Inferior parietal cortex (tissue), 1 donor: ENCODE results near the gene PLXDC1.

Experiments used
- DNase-seq: peaks from one replicate; pipeline ENCODE4 v3.0.0-alpha.2; 2016; ENCODE audit errors: extremely low spot score

Gene PLXDC1

DNA sequence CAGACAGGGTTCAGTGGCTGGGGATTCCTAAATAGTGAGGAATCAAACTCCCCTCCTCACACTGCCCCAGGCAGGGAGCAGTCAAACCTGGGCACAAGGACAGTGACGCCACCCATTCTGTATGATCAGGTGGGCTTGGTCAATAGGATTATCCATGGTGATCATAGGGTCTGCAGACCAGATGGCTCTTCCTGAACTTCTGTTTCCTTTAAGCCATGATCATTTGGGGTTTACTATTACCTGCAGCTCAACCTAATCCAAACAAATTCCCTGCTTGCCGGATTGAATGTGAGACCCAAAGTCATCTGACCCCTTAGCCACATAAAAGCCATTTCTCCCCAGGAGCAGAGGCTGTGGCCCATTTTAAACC is 54.3 kb downstream of the PLXDC1 start:
- DNase-seq, result no peak

DNA sequence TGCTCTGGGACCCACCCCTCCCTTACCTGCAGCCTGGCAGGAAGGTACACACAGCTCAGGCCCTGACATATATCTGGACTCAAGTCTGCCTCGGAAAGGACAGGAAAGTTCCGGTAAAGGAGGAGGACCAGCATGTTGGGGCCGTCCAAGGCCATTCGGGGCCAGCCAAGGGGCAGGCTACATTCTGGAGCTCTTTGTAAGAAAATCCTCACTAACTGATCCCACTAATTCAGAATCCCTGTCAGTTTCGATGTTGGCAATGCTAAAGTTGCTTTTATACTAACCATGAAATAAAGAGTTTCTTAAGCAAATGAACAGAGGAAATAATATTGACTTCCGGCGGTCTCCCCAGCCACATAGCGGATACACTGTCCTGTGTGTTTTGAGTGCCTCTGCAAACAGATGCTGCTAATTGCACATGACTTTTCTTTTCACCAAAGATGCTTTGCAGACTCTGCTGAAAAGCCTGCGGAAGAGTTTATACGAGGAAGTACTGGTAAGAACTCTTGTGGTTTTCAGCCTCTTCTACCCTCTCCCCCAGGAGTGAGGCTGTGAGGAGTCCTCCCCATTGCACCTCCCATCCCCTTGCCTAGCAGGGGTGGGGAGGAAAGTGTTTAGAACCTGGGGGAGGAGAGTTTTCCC is 54.8 kb downstream of the PLXDC1 start:
- DNase-seq, result no peak

DNA sequence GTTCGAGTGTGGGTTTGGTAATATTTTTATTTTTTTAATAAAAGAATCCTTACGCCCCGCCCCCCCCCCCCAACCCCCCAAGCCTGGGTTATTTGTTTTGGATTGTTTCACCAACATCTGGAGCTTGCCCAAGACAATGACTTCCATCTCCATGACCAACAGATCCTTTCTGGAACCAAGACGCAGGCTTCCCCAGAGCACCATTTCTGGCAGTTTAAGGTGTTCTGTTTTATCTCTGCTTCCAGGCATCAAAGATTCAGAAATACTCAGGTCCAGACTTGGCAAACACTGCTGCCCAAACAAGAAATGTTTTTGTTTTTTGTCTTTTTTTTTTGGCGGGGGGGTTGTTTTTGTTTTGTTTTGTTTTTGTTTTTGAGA is 56.1 kb downstream of the PLXDC1 start:
- DNase-seq, result no peak

DNA sequence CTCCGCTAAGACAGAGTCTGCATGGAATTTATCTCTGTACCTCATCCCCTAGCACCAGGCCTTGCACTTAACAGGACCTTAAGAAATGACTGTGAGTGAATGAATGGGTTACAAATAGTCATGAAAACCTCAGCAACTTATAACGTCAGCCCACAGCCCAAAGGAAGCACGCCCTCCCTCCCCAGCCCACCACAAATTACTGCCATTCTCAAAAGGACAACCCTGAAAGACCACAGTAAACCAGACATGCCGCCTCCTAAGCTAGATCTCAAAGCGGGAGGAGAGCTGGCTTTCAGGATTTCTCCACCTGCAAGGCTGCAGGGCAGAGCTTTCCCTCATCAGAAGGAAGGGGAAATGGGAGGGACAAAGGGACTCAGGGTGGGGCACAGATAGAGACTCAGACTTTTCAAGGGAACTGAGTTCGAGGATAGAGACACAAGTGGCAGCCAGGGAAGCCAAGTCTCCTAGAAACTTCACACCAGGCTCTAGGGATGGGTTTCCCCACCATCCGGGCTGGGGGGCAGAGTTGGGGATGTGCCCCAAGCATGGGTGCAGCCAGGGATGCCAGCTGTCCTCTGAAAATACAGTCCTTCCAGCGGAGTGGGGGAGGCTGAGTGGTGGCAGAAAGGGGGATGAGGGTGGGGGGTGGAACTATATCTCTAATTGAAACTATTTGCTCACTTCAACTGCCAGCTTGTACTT is 56.7 kb downstream of the PLXDC1 start:
- DNase-seq, result no peak

DNA sequence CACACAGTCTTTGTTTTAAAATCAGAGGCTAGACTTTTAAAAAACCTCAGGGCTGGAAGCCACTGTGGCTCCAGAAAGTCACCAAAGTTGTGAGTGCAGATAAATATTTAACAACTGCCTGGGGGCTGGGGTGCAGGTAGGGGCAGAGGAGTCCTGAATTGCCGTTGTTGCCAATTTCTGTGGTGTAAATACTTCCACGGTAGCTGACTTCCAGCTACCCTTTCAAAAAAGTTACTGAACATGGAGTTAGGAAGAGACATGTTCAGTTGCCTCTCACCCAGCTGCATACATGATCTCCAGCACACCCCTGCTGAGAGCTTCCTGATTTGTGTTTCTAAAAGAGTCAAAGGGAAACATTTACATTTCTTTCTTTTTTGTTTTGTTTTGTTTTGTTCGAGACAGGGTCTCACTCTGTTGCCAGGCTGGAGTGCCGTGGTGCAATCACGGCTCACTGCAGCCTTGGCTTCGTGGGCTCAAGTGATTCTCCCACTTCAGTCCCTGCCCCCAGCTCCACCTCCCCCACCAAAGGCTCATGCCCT is 58.7 kb downstream of the PLXDC1 start:
- DNase-seq, result no peak

DNA sequence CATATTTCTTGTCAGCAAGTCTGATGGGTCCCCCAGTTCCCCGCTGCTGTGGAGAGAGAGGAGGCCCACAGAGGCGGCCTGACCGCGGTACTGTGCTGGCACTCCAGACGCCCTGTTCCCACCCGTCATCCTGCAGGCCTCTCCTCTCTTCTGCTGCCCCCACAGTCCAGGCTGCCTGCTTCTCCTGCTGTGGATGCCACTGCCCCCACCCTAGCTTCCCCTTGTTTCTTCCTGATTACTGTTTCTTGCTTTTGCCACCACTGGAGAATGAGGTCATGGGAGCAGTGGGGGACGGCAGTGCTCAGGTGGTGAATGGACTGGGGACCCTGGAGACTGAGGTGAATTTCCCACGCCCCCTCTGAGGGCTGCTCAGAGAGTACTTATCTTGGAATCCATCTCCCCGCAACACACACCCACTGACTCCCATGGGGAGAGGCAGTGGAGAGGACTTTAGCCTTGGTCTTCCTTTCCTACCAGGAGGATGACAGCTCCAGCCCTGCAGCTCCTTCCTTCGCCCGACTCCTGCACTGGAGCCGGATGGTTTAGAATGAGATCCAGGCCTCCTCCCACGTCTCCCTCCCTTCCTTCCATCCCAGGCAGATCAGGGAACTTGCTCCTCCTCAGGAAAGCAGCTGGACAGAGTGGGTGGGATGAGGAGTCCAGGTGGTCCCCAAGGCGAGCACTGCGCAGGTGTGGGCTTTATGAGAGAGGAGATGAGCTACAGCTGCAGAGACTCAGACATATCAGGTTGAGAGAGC is 60.4 kb downstream of the PLXDC1 start:
- no peak for DNase-seq

DNA sequence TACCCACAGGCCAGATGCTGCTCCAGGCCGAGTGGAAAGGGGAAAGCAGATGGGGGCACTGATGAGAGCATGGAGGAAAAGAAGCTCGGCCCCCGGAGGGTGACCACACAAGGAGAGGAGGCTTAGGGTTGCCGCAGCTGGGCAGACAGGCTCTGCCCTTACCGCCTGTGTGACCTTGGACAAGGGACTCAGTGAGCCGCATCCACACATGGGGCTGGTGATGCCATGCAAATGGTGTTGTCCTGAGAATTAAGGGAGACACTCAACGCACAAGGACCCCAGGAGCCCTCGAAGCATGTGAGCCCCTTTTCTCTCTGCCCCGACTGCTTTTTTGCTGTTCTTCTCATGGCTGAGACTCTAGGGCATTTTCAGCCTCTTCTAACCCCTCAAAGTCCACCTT is 61.0 kb downstream of the PLXDC1 start:
- no peak for DNase-seq

DNA sequence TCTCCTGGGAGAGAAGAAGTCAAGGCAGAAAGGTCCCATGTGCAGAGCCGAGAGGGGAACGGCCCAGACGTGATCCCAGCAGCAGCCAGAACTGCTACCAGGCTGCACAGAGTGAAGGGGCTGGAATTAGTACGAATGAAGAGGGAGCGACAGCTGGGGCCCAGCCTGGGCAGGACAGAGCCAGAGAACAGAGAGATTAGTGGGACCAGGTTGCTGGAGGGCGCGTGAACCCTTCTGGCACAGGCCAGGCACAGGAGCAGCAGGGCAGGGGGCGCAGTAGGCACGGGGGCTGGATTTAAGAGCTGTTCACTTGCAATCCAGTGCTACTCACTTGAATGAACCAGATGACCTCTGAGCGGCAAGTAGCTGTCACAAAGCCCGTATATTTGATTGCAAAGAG is 66.9 kb downstream of the PLXDC1 start:
- DNase-seq, result no peak

DNA sequence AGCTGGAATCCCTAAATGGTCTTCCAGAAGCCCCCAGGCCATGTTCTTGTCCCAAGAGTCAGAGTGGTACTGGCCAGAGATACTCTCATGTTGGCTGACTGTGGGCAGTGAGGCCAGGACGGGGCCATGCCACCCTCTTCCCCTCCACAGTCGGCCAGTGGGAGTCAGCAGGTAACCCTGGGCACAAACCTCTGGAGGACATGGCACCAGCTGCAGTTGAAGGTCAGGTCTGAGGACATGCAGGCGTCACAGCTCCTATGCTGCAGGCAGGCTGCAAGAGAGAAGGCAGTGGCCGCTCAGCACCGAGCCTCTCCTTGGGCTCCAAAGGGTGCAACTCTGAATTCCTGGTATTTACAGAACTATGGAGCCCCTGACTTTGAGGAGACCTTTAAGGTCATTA is 68.2 kb downstream of the PLXDC1 start:
- DNase-seq, result no peak

DNA sequence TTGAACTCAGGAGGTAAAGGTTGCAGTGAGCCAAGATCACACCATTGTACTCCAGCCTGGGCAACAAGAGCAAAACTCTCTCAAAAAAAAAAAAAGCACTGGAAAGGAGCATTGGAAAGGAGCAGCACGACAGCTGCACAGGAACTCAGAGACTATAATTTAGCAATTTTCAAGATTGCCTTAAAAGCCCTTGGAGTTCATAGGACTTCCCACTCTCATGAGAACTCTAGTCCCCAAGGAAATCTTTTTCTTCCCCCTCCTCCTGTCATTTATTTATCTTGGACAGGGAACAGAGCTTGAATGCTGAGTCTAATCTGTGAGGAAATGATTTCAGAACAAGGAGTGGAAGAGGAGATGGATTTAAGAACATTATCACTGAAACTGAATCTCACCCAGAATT is 69.0 kb downstream of the PLXDC1 start:
- no peak for DNase-seq

DNA sequence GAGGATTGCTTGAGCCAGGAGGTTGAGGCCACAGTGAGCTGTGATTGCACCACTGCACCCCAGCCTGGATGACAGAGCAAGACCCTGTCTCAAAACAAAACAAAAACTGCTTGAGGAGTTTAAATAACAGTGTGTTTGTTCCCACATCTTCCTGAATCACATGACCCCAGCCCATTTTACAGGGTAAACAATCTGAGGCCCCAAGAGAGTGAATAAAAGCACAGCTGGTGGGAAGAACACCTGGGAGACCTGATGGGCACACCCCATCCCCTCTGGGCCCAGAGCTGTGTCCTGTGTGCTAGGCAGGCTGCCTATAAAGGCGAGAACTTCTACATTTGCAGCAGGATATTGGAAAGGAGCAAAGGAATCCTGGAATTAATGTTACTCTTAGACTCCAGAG is 69.6 kb downstream of the PLXDC1 start:
- DNase-seq, result no peak

DNA sequence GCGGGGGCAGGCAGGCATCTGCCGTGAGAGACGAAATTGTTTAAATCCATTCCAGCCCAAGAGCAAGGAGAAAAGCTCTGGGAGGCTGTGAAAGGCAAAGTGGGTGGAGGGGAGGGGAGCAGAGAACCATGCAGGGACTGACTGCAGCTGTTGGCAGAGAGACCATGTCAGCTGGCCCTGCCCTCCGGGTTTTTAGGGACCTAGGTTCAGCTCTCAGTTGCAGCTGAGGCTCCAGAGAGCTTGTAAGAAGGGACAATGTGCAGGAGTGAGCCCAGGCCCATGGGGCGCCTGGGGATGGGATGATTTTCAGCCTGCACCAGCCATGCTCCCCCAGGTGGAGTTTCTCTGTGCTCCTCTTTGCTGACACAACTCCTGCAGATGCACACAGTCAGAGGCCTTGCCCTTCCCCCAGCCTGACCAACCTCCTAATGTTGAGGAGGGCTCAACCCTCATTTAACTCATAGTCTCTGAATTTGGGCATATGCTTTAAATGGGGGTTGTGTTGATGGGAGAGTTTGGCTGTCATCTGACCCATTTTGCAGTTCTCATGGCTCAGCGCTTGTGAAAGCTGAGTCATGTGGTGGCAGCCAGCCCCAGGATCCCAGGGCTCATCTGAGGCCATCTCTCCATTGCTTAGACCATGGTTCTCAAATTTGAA is 70.9 kb downstream of the PLXDC1 start:
- no peak for DNase-seq

DNA sequence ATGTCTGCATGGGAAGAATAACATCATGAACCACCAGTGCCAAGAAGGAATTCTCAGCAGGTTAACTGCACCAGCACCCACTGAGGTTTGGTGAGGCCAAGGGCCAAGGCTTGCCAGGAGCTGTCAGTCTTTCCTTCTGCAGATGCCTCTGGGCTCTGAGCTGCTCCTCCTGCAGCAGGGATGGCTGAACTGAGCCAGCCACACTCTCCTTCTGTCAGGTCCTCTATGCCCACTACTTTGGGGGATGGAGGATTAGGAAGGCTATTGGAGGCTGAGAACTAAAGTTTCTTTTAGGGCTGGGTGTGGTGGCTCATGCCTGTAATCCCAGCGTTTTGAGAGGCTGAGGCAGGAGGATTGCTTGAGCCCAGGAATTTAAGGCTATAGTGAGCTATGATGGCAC is 71.6 kb downstream of the PLXDC1 start:
- DNase-seq, result no peak

DNA sequence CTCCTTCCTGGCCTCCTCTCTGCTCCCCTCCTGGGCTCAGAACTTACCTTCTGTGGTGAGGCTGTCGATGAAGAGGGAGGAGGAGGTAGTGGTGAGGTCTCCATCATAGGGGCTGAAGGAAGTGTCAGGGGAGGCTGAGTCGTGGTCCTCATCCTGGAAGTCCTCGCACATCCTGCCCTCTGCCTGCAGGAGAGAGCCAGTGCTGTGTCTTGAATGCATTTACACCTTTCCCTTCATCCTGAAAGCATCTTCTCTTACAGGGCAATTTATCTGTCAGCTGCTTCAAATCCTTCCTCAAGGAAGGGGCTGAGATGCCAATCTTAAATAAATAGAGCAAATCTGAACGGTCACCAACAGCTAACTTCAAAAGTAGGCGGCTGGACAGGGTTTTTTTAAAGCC is 73.6 kb downstream of the PLXDC1 start:
- no peak for DNase-seq

DNA sequence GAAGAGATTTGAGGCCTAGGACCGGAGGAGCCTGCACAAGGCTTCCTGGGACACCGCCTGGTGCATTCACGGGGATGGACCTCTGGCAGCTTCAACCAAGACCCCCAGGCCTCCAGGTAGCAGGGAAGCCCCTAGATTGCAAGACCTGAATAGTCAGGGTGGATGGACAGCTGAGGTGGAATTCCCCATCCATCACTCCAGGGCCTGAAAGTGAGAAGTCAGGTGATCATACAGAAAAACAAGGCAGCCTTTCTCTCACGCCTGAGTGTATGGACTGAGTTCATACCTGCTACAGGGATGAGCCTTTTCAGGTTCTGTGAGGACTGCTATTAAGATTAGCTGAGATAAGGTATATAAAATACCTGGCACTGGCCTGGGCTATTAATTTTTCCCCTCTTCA is 74.2 kb downstream of the PLXDC1 start:
- no peak for DNase-seq

DNA sequence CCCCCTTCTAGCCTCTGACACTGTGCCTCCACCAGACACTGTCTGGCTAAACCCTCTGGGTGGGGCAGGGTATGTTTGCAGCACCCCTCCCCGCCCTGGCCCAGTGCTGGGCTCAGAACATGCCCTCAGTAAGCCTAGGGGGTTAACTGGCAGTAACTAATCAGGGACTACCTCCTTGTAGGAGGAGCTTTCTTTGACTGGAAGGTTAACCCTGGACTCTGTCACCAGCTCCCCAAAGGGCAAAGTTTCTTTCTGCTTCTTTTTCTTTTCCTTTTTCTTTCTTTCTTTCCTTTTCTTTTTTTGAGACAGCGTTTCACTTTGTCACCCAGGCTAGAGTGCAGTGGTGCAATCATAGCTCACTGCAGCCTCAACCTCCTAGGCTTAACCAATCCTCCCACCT is 76.8 kb downstream of the PLXDC1 start:
- no peak for DNase-seq

DNA sequence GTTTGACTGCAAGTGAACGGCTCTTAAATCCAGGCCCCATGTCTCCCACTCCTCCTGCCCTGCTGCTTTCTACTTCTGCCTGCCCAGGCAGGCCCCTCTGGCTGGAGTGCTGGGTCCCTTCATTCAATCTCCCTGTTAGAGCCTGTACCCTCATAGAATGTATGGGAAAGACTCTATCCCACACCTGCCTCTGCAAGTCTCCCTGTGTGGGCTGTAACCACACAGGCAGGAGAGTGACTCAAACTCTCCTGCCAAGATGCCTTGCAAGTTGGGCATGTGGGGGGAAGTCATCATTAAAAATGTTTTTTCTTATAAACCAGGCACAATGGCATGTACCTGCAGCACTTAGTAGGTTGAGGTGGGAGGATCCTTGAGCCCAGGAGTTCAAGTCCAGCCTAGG is 77.5 kb downstream of the PLXDC1 start:
- no peak for DNase-seq

DNA sequence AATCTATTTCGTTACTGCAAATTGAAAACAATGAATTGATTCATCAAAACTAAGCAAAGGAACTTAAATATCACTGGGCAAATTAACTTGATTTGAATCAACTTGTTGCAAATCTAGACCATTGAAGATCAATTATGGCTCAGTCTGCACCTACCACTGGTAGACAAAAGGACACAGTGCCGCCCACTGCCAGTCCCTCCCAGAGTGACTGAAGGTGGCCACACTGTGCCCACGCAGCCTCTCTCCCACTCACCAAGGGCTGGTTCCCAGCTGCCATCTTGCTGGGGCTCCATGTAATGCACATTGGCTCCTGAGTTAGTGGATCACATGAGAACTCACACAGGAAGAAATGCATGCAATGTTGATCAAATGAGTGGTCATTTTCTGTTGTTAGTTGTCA is 78.1 kb downstream of the PLXDC1 start:
- no peak for DNase-seq

DNA sequence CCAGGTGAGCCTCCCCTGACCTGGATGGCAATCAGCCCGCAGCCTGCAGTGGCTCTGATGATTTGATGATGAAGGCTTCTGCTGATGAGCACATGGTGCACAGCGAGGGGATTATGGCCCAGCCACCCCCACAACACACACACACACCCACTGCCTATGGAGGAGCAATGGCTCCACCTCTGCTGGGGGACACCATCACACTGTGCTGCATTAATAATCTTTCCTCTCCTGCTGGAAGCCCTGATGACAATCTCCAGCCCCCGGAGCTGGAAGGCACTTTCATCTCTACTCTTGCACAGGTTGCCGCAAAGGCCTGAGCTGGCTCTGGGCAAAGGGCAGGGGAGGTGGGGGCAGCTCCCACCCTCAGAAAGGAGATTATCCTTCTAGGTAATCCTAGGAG is 79.9 kb downstream of the PLXDC1 start:
- DNase-seq, result no peak

DNA sequence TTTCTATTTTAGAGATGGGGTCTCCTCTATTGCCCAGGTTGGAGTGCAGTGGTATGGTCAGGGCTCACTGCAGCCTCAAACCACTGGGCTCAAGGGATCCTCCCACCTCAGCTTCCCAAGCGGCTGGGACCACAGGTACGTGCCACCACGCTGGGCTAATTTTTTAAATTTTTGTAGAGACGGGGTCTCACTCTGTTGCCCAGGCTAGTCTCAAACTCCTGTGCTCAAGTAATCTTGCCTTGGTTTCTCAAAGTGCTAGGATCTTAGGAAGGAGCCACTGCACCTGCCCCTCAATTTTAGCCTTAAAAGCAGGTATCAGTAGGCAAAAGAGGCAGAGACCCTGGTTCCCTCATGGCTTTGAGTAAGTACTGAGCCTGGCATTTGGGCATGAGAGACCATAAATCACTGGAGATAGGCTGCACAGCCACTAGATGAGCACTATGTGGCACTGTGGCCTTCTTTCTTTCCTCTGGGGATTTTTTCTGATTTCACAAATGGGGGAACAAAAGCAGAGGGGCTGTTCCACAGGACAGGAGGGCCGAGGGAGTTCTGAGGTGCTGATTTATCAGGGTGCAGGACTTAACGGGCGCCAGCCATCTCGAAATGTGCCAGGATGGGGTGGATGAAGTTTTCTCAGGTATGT is 82.2 kb downstream of the PLXDC1 start:
- DNase-seq, result peak; percentile 45

DNA sequence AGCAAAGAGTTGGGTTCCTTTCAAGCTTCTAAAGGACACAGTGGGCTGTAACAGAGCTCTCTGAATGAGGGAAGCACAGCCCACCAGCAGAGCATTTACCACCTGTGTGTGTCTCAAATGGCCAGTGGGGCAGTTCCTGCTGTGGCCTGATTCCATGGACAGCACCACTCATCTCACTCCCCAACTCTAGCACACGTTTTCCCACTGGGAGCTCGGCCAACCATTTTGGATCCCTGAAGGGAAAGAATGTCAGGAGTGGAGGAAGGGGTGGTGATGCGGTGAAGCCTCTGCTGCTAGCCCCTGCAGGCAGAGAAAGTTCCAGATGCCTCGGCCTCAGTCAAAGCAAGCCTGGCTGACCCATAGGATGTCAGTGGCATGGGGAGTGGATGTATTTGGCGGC is 86.6 kb downstream of the PLXDC1 start:
- DNase-seq, result no peak

DNA sequence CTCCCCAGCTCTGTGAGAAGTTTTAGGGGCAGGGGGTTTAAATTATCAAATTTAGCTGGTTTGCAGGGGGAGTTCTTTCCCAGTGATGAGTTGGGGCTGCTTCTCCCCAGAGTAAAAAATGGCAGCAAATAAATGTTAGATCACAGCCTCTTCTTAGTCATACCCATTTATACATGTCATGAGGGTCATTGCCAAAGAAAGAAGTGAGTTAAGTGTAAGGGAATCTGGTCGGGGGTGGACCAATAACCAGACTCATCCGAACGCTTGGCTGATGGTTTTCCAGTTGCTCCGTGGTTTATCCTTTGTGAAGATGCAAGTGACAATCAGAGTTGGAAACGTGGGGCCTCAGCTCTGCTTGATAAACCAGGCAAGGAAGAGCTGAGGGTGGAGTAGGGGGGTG is 87.1 kb downstream of the PLXDC1 start:
- no peak for DNase-seq
